Endothelial cell (in vitro differentiated cells): ENCODE measurements around the gene B3GAT1. TPM values are rescaled to one million over a fixed set of nuclear protein-coding genes. Genes with fewer than 3 reads are reported as not detected.

ENCODE experiments used
- DNase-seq: peaks from one replicate; pipeline ENCODE4 v3.0.0; 2021; ENCODE audit warnings: low spot score
- H3K27ac Mint-ChIP-seq: one replicate; pipeline ENCODE4 v1.8.0; 2021; ENCODE audit warnings: mixed read lengths, inconsistent platforms; ENCODE audit not compliant: unreplicated experiment
- H3K27me3 Mint-ChIP-seq: one replicate; pipeline ENCODE4 v1.8.0; 2021; ENCODE audit warnings: mild to moderate bottlenecking, moderate library complexity, mixed read lengths, inconsistent platforms; ENCODE audit not compliant: unreplicated experiment
- H3K36me3 Mint-ChIP-seq: one replicate; pipeline ENCODE4 v1.8.0; 2021; ENCODE audit warnings: mild to moderate bottlenecking, low read depth, mixed read lengths, inconsistent platforms; ENCODE audit not compliant: unreplicated experiment
- H3K4me1 Mint-ChIP-seq: one replicate; pipeline ENCODE4 v1.8.0; 2021; ENCODE audit warnings: mild to moderate bottlenecking, mixed read lengths, inconsistent platforms; ENCODE audit not compliant: unreplicated experiment
- H3K4me3 Mint-ChIP-seq: one replicate; pipeline ENCODE4 v1.8.0; 2021; ENCODE audit warnings: mild to moderate bottlenecking, mixed read lengths, inconsistent platforms; ENCODE audit not compliant: unreplicated experiment
- H3K9me3 Mint-ChIP-seq: one replicate; pipeline ENCODE4 v1.8.0; 2021; ENCODE audit warnings: mixed read lengths, inconsistent platforms; ENCODE audit not compliant: unreplicated experiment
- CTCF ChIP-seq: fragments of 200-600 bp; sonication (generic); IDR thresholded peaks from one replicate; pipeline ENCODE4 v1.5.0; 2021; ENCODE audit warnings: antibody characterized with exemption; ENCODE audit not compliant: unreplicated experiment
- total RNA-seq: library from RNA; stranded (reverse); fragmentation: NEBNext Ultra II Directional; extraction: Animal tissue kit (Norgen Biotek cat#: 25700); gene quantifications from one replicate; pipeline ENCODE4 v1.2.1, GENCODE V29; 2021; ENCODE audit not compliant: unreplicated experiment

Gene B3GAT1
- total RNA-seq, 1 donor from 2014 or later, result 18.2 TPM

- no peak overlapping the region for H3K27ac Mint-ChIP-seq
- no peaks in the 10 kb centered on the region for H3K9me3 Mint-ChIP-seq
- peaks cover 2% of the 10 kb centered on the region for H3K36me3 Mint-ChIP-seq
- no peak for DNase-seq
- H3K4me1 Mint-ChIP-seq, result peaks cover 8% of the 10 kb centered on the region
- H3K27me3 Mint-ChIP-seq, result peaks cover 7% of the 10 kb centered on the region
- no peak for TF ChIP-seq CTCF
- H3K4me3 Mint-ChIP-seq, result no peak overlapping the region
These were observed 6.2 kb downstream of the B3GAT1 start for GRCh38 chr11:134405841-134406240.

GRCh38 chr11:134405436-134405835 lies 6.6 kb downstream of the B3GAT1 start:
- no peak for DNase-seq
- H3K9me3 Mint-ChIP-seq, result no peaks in the 10 kb centered on the region
- H3K27me3 Mint-ChIP-seq, result peaks cover 9% of the 10 kb centered on the region
- H3K4me1 Mint-ChIP-seq, result peaks cover 6% of the 10 kb centered on the region
- H3K4me3 Mint-ChIP-seq, result no peak overlapping the region
- H3K27ac Mint-ChIP-seq, result no peak overlapping the region
- peaks cover 5% of the 10 kb centered on the region for H3K36me3 Mint-ChIP-seq
- TF ChIP-seq CTCF, result no peak

GRCh38 chr11:134404575-134405341 lies 7.3 kb downstream of the B3GAT1 start:
- no peak overlapping the region for H3K4me3 Mint-ChIP-seq

GRCh38 chr11:134402910-134403309 lies 9.1 kb downstream of the B3GAT1 start:
- Mint-ChIP-seq H3K4me1 (no peaks in the 10 kb centered on the region), H3K27ac (no peak overlapping the region), H3K9me3 (no peaks in the 10 kb centered on the region), H3K36me3 (peaks cover 5% of the 10 kb centered on the region), H3K27me3 (peaks cover 7% of the 10 kb centered on the region), H3K4me3 (no peak overlapping the region)
- no peak for TF ChIP-seq CTCF
- no peak for DNase-seq

More at GRCh38 chr11:134404575-134405341, 7.3 kb downstream of the B3GAT1 start:
- H3K9me3 Mint-ChIP-seq, result no peaks in the 10 kb centered on the region
- no peak for DNase-seq
- peaks cover 5% of the 10 kb centered on the region for H3K36me3 Mint-ChIP-seq
- H3K4me1 Mint-ChIP-seq, result peaks cover 2% of the 10 kb centered on the region
- no peak overlapping the region for H3K27ac Mint-ChIP-seq
- TF ChIP-seq CTCF, result no peak
- peaks cover 5% of the 10 kb centered on the region for H3K27me3 Mint-ChIP-seq
